GM12801 (cell line): Measurements from ENCODE around the gene P3H3.

Source experiments
- TF ChIP-seq, protein P1 (sequence below): IDR thresholded peaks from one replicate; pipeline ENCODE4 v1.5.1; 2011; ENCODE audit warnings: control low read depth; ENCODE audit not compliant: insufficient read length; ENCODE audit errors: extremely low read depth

Gene P3H3

DNA sequence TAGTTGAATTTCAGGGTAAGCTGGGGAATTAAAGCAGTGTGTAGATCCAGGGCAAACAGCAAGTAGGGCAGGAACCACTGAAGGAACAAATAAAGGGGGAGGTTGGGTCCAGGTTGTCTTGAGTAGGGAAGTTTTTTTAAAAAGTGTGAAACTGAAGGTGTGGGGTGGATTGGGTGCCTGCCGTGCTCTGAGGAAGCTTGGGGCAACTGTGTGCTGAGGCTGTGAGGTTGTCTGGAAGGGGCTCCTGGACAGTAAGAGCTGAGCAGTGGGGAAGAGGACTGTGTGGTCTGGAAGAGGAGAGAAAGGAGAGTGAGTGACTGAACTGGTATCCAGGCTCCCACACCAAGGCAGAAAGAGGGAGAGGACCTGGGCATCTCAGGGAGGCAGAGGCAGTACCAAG, 17.4 kb upstream of the P3H3 start:
- TF ChIP-seq, protein P1, sequence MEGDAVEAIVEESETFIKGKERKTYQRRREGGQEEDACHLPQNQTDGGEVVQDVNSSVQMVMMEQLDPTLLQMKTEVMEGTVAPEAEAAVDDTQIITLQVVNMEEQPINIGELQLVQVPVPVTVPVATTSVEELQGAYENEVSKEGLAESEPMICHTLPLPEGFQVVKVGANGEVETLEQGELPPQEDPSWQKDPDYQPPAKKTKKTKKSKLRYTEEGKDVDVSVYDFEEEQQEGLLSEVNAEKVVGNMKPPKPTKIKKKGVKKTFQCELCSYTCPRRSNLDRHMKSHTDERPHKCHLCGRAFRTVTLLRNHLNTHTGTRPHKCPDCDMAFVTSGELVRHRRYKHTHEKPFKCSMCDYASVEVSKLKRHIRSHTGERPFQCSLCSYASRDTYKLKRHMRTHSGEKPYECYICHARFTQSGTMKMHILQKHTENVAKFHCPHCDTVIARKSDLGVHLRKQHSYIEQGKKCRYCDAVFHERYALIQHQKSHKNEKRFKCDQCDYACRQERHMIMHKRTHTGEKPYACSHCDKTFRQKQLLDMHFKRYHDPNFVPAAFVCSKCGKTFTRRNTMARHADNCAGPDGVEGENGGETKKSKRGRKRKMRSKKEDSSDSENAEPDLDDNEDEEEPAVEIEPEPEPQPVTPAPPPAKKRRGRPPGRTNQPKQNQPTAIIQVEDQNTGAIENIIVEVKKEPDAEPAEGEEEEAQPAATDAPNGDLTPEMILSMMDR: no peak

GRCh38 chr12:6813363-6813762, 14.8 kb upstream of the P3H3 start:
- TF ChIP-seq, protein P1: no peak

DNA sequence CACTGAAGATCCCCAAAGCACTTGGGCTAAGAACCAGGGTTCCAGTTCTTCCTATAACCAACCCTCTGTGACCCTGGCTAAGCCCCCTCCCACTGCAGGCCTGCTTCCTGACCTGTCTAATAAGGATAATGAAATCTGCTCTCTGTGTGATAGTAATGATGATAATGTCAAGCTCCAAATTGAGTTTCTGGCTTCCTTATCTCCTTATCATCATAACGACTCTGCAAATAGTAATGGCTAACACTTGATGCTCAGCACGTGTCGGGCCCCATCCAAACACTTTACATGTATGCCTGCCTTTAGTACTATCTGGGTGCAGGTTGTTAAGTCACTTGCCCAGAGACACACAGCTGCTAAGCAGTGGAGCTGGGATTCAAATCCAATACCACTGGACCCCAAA, 11.6 kb upstream of the P3H3 start:
- TF ChIP-seq, protein P1: no peak

- TF ChIP-seq, protein P1: no peak
Measured at GRCh38 chr12:6817098-6817497, 11.1 kb upstream of the P3H3 start.

GRCh38 chr12:6817662-6818157, 10.5 kb upstream of the P3H3 start:
- TF ChIP-seq, protein P1: no peak

GRCh38 chr12:6818222-6818621, 10.0 kb upstream of the P3H3 start:
- TF ChIP-seq, protein P1: no peak

- TF ChIP-seq, protein P1: no peak
Measured at GRCh38 chr12:6818645-6819044, 9.6 kb upstream of the P3H3 start.
